NT2/D1 (cell line): ENCODE measurements around the gene ATP6V0A4.

ENCODE experiments used
- SUZ12 ChIP-seq: IDR thresholded peaks from 2 replicates; pipeline ENCODE4 v1.6.1; 2011; ENCODE audit not compliant: insufficient read length, insufficient read depth; ENCODE audit errors: extremely low read depth
- YY1 ChIP-seq: IDR thresholded peaks from 2 replicates; pipeline ENCODE4 v1.6.1; 2011; ENCODE audit not compliant: insufficient read length, insufficient read depth
- ZNF274 ChIP-seq: IDR thresholded peaks from 2 replicates; pipeline ENCODE4 v1.6.1; 2011; ENCODE audit warnings: mild to moderate bottlenecking, low read depth, low read length

- TF ChIP-seq SUZ12: no peak
- no peak for TF ChIP-seq ZNF274
- TF ChIP-seq YY1: no peak
Measured at GRCh38 chr7:138679793-138680192, 118.2 kb downstream of the ATP6V0A4 start.
